ENCODE results near the gene DSP. TPM values are rescaled to one million over a fixed set of nuclear protein-coding genes. Genes with fewer than 3 reads are reported as not detected.

DSP gene
- total and polyA plus RNA-seq, 10 donors = 0.72 to 27.6 (median 15.0) TPM

DNA sequence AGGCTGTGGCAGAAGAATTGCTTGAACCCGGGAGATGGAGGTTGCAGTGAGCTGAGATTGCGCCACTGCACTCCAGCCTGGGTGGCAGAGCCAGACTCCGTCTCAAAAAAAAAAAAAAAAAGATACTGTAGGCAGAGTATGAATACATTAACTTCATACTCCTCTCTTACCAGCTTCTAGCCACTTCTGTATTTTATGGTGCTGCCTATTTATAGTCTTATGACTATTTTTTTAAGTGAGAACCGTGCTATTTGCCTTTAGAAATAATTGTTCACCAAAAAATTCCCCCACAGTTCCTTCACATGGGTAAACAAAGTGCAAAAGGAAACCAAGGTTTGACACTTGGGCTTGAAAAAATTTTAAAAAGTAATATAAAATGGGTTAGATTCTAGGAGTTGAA, 47.0 kb downstream of the DSP start:
- Histone ChIP-seq H3K27ac (no peak overlapping the region), H3K36me3 (peaks cover 0 to 4% (median under 1%) of the 10 kb centered on the region in 6 donors), H3K9me3 (no peaks in the 10 kb centered on the region), H3K4me1 (peaks cover 14 to 42% (median 34%) of the 10 kb centered on the region in 6 donors), H3K27me3 (replicated peaks in 1 of 7) (no peaks in the 10 kb centered on the region), H3K4me3 (no peak overlapping the region)
- intact Hi-C loops (cut with DNase I; ENCODE audit: low total_unique reads) = no loop called here
- DNase-seq = no peak
- no peak for TF ChIP-seq POLR2A (IDR thresholded peaks at IDR 0.05)
- 60 to 74% (median 64%) methylated on average over 4 of the region's 4 CpGs for WGBS, 5 donors

GRCh38 chr6:7589221-7589620, 47.8 kb downstream of the DSP start:
- peaks cover 14 to 42% (median 34%) of the 10 kb centered on the region in 6 donors for H3K4me1 ChIP-seq
- peak overlapping the region in 3 of 8 donors; percentile 95 to 98 (median 95) for H3K4me3 ChIP-seq
- no peak for DNase-seq
- peaks cover 0 to 11% (median 4%) of the 10 kb centered on the region in 6 donors for H3K36me3 ChIP-seq
- H3K27me3 ChIP-seq (replicated peaks in 1 of 7) = no peaks in the 10 kb centered on the region
- no peaks in the 10 kb centered on the region for H3K9me3 ChIP-seq
- TF ChIP-seq POLR2AphosphoS5 (IDR thresholded peaks at IDR 0.05) (no peak), CTCF (IDR thresholded peaks at IDR 0.05 in 8 of 11, conservative IDR thresholded peaks at IDR 0.05 in 3 of 11) (no peak), POLR2A (IDR thresholded peaks at IDR 0.05) (no peak)
- intact Hi-C loops (cut with DNase I; ENCODE audit: low total_unique reads) = no loop called here
- WGBS, 5 donors = 80 to 97% (median 83%) methylated on average over 3 of the region's 3 CpGs
- H3K27ac ChIP-seq = peak overlapping the region in 6 of 8 donors; percentile 71 to 90 (median 84)

DNA sequence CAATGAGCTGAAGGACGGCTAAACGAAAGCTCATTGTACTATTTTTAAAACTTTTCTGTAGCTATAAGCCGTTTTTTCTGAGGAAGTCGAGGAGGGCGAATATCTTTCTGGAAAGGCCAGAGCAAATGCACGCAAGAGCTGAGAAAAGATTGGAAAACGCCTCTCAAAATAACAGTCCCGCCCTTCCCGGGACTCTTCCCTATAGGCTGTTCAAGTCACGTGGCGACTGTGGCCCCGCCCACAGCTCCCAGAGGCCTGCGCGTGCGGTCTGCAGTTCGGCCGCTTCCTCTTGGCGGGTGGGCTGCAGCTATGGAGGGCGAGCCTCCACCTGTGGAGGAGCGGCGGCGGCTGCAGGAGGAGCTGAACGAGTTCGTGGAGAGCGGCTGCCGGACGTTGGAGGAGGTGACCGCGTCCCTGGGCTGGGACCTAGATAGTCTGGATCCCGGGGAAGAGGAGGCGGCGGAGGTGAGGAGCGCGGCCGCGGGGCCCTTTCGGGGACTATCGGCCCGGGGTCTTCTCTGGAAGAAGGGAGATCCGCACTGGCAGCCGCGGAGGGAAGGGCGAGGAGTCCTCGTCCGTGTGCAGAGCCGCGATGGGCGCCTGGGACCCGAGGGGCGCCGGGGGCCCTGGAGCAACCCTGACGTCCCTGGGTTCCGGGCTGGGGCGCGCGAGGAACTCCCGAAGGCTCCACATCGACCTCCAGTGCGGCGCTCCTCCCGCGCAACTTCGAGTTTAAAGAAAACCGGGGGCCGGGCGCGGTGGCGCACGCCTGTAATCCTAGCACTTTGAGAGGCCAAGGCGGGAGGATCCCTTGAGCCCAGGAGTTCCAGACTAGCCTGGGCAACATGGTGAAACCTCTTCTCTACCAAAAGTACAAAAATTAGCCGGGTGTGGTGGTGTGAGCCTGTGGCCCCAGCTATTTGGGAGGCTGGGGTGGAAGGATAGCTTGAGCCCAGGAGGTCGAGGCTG, 48.8 kb downstream of the DSP start, which contains the start of gene SNRNP48:
SNRNP48 (plus strand) TSS at position 250 of the 969 bp plus-strand sequence; CDS start at position 310, 60 bp downstream.
- intact Hi-C loops (cut with DNase I; ENCODE audit: low total_unique reads) = no loop called here
- peak within 1 kb of the TSS; percentile 69 to 90 (median 83) for H3K27ac ChIP-seq
- peak in 2 of 3 donors; percentile 62 to 68 for TF ChIP-seq POLR2A (IDR thresholded peaks at IDR 0.05)
- peak; percentile 94 to 96 (median 96) for TF ChIP-seq POLR2AphosphoS5 (IDR thresholded peaks at IDR 0.05)
- peak in 3 of 11 experiments; percentile 18 to 38 (median 24) for TF ChIP-seq CTCF (IDR thresholded peaks at IDR 0.05 in 8 of 11, conservative IDR thresholded peaks at IDR 0.05 in 3 of 11)
- H3K9me3 ChIP-seq = no peaks in the 10 kb centered on the region
- H3K27me3 ChIP-seq (replicated peaks in 1 of 7) = no peaks in the 10 kb centered on the region
- DNase-seq = peak; percentile 96
- H3K36me3 ChIP-seq = peaks cover 0 to 22% (median 11%) of the 10 kb centered on the region in 6 donors
- H3K4me1 ChIP-seq = peaks cover 14 to 42% (median 34%) of the 10 kb centered on the region in 6 donors
- WGBS, 5 donors = 1% methylated on average over 53 to 72 of the region's 72 CpGs
- peak within 1 kb of the TSS; percentile 93 to 100 (median 96) for H3K4me3 ChIP-seq

DNA sequence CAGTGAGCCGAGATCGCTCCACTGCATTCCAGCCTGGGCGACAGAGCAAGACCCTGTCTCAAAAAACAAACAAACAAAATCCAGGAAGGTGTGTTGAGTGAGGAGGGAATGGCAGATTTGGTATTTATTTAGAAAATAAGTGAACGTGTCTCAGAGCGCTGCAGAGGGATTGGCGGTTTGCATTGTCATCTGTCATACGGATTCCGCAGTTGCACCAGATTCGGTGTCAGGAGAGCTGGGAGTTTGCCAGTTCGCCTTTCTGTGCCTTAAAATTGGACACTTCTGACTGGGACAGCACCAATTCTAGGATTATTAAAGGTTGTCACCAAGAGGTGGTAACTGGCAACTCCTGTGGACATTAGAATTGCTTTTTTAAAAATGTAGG, 49.4 kb downstream of the DSP start:
- Histone ChIP-seq H3K27me3 (replicated peaks in 1 of 7) (no peaks in the 10 kb centered on the region), H3K4me3 (peak overlapping the region; percentile 93 to 100 (median 96)), H3K9me3 (no peaks in the 10 kb centered on the region), H3K27ac (peak overlapping the region in 4 of 8 donors; percentile 84 to 90 (median 86)), H3K4me1 (peaks cover 14 to 42% (median 34%) of the 10 kb centered on the region in 6 donors), H3K36me3 (peaks cover 0 to 28% (median 18%) of the 10 kb centered on the region in 6 donors)
- no peak for DNase-seq
- 19 to 32% (median 28%) methylated on average over 10 of the region's 10 CpGs for WGBS, 5 donors
- intact Hi-C loops (cut with DNase I; ENCODE audit: low total_unique reads) = no loop called here
- TF ChIP-seq POLR2AphosphoS5 (IDR thresholded peaks at IDR 0.05) (no peak), CTCF (IDR thresholded peaks at IDR 0.05 in 8 of 11, conservative IDR thresholded peaks at IDR 0.05 in 3 of 11) (no peak), POLR2A (IDR thresholded peaks at IDR 0.05) (no peak)

All from spleen (tissue), 11 donors.